NCI-H1436 treated with DMSO at 0.1 percent for 48 hours (cell line): ENCODE measurements around the gene SEC16B.

ENCODE experiments used
- DNase-seq: peaks from one replicate; lab custom pipeline; 2025; lab: John Stamatoyannopoulos, UW

The SEC16B gene

GRCh38 chr1:177976596-177976995, 6.7 kb upstream of the SEC16B start:
- no peak for DNase-seq

DNA sequence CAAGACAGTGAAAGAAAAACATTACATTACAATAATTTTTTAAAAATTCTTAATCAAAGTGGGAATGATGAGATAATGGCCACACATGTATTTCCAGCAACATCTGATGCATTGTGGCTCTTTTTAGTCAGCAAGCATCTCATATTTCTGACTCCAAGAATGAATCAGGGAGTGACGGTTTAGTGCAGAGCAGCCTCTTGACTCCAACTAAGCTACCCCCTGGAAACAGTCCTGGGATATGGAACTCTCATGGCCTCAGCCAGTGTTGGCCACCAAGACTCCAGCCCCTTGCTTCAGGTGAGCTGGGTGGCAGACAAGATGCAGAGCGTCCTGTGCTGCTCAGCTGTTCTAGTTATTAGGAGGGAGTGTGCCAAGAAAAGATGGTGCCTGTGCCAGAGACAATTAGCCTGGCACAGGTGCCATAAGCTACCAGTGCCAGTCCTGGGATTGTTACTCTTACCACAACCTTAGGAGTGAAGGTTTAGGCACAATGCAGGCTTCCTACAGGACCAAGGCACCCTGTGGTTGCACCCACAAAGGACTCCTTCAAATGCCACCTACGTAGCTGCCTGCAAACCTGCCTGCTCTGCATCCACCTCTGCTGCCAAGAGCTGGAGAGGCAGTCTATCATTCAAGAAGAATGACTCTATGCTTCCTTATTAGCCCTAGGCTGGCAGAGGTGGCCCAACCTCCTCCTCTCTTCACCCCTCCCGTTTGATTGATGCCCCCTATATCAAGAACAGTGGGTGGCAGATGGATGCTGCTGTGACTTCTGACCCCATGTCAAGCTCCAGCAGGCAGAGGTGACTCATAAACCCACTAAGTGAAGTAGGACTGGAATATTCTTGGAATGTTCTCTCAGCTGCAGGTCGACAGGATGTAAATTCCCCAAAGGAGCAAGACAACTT, 6.0 kb upstream of the SEC16B start:
- no peak for DNase-seq

GRCh38 chr1:177973585-177973984, 3.7 kb upstream of the SEC16B start:
- no peak for DNase-seq

- no peak for DNase-seq
Measured at GRCh38 chr1:177969109-177969508, 749 bp downstream of the SEC16B start.

DNA sequence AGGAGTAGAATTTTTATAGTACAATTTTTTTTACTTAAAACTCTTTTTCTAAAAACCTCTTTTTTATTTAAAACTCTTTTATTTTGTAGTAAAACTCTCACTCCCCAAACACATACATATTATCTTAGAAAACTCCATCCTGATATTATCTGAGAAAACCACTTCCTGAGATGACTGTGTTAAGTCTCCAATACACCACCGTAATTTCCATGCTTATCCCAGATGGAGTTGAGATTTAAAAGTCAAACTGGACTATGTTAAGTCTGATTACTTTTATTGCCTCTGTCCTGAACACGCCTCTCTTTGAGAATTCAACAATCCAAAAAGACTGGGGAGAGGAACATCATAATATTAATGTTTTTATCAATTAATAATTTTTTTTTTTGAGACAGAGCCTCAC, 3.7 kb downstream of the SEC16B start:
- DNase-seq, result no peak

GRCh38 chr1:177965293-177965692, 4.6 kb downstream of the SEC16B start:
- DNase-seq, result no peak

DNA sequence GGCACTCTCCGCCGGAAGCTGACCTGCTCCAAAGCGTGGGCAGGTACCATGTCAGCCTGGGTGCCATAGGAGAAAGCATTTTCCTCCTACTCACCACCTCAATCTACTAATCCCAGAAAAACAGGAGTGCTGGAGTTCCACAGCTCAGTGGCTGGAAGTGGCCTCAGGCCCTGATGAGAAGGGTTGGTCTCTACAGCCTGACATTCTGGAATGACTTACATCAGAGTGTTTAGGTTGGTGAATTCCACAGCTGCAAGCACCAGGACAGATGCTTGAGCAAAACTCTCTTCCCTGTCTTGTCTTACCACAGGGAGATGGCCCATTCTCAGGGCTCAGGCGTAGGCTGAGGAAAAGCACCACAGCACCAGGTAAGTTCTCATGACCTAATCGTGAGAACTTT, 5.5 kb downstream of the SEC16B start:
- no peak for DNase-seq

- no peak for DNase-seq
Measured at GRCh38 chr1:177960939-177961622, 8.8 kb downstream of the SEC16B start.

GRCh38 chr1:177959811-177960515, 9.9 kb downstream of the SEC16B start:
- DNase-seq, result no peak

DNA sequence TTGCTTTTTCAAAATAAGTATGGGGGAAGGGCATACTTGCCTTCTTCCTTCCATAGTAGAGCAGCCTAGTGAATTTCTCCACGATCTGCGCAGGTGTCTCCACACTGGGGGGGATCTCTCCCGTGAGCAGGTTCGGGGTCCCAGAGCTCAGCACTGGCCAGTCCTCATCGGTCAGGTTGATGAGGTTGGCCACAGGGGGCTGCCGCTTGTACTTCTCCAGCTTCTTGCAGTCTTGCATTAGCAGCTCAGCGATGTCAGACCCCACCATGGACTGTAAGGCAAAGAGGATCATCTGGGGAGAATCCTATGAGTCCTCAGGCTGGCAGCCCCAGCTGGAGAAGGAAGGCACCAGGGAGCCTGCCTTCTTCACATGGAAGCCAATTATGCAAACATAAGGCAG, 11.8 kb downstream of the SEC16B start:
- no peak for DNase-seq

GRCh38 chr1:177954076-177954475, 15.8 kb downstream of the SEC16B start:
- no peak for DNase-seq

DNA sequence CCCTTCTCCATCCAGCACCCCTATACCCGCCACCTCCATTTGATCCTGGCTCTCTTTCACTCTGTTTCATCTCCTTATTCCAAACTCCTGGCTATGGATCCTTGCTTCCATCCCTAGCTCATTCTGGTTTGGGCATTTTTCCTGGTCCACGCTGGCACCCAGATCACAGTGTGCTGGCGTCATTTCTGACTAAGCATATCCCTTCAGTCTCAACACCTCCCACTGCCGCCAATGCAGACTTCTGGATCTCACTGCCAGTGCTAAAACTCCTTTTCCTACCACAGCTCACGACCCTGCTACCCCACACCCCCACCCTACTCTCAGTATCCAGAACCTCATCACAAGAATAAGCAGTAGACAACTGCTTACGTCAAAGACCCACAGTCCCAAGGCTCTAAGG, 16.3 kb downstream of the SEC16B start:
- no peak for DNase-seq

- DNase-seq, result no peak
Measured at GRCh38 chr1:177952691-177953090, 17.2 kb downstream of the SEC16B start.

DNA sequence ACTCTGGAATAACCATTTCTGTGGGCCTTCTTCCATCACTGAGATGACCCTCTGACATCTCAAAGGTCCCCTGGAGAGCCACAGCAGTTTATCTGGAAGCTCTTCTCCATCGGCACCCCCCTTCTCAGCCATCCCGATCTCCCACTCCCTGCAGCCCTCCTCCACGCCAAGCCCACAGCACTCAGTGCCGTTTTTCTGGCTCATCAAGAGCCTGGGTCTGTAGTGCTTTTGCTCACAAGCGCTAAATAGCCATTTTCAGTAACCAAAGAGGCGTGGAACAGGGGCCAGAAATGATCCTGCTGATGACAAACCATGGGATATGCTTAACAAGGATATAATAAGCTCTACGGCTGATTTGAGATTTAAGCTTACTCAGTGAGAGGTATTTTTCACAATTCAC, 17.6 kb downstream of the SEC16B start:
- no peak for DNase-seq

DNA sequence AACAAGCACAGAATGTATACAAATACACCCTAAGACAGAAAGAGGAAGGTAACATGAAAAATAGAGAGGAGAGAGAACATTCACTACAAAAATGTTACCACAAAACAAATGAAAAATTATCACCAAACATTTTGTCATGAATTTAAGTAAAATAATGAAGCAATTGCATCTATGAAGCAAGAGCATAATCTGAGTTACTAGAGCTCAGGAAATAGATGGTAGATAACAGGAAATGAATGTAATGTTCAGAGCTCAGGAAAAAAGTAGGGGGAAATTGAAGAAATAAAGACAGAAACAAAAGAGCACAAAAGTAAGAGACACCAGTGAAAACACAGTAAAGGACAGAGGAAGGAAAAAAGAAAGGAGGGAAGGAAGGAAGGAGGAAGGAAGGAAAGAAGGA, 19.4 kb downstream of the SEC16B start:
- no peak for DNase-seq

DNA sequence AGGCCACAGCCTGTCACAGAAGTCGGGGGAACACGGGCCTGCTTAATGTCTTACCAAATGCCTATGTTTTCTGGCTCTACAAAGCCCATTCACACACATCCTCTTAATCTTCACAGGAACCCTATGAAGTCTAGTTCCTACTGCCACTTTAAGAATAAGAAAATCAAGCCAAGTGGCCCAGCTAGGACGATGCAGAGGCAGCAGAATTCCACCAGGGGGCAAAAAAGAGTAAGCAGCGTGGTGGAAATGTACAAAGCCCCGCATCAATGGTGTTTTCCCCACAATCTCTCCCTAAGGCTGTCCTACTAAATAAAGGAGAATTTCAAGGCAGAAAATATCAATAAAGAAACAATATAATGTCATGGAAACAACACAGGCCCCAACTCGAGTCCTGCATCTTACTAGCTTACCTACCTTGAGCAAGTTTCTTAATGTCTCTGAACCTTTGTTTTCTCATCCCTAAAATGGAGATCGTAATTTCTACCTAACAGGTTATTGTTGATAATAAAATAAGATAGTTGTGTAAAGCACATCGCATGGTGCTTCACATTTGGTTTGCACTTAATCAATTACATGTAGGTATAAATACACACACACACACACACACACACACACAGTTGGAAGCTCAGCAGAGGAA, 21.4 kb downstream of the SEC16B start:
- DNase-seq, result no peak

GRCh38 chr1:177947623-177948022, 22.2 kb downstream of the SEC16B start:
- no peak for DNase-seq

GRCh38 chr1:177945943-177946650, 23.8 kb downstream of the SEC16B start:
- DNase-seq, result no peak

DNA sequence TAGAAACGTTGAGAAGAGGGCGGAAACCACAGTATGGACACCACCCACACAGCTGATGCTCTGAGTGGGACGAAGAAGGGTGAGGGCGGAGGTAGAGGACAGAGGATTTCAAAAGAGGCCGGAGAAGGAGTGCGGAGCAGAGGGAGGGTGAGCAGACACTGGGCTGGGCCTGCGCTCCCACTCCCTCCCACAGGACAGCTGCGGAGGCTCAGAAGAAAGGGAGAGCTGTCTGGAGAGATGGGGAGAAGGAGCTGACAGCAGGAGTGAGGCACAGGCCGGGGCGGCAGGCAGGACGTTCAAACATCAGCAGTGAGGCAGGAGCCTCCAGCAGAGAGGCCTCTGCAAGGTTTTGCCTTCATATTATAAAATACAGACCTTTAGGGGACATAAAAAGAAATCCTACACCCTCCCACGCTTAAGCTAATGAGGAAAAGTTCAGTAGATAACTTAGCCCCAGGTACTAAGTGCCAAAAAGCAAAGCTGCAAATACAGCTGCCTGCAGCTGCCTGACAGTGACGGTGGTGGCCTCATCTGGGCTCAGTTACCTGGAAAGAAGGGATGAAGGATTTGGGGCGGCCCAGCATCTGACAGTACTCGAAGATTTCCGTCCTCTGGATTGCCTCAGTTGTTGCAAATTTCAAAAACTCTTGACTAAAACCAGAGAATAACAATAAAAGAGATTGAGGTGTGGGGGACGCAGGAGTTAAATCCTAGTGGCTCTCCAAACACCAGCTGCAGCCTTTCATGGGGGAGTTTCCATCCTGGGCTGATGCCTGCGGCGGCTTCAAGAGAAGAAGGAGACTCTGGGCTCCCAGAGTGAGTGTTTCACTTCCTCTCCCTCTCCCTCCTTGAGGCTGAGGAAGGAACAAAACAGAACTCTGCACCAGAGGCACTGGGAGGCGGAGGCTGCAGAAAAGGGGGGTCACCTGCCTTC, 25.6 kb downstream of the SEC16B start:
- no peak for DNase-seq

DNA sequence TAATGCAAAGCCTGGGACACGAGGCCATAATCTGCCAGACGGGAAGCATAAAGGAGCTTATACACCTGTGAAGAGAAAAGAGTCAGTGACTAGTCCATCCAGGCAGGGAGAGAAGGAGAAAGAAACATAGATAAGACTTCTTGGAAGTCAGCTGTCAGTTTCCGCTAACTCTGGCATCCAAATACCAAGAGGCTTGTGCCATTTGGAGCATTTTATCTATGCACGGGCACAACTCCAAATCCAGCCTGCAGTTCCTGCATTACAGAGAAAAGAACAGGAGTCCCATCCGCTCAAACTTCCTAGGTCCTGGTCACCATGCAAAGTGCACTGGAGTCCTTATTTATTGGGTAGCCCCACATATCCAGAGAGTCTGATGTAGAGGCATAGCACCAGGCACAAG, 27.9 kb downstream of the SEC16B start:
- DNase-seq, result no peak

GRCh38 chr1:177940682-177941081, 29.2 kb downstream of the SEC16B start:
- DNase-seq, result no peak
